Measurements from ENCODE around the gene LYRM2. TPM values are rescaled to one million over a fixed set of nuclear protein-coding genes. Genes with fewer than 3 reads are reported as not detected.

The LYRM2 gene
- total RNA-seq, 1 experiment from 2014 or later: 3.2 TPM

DNA sequence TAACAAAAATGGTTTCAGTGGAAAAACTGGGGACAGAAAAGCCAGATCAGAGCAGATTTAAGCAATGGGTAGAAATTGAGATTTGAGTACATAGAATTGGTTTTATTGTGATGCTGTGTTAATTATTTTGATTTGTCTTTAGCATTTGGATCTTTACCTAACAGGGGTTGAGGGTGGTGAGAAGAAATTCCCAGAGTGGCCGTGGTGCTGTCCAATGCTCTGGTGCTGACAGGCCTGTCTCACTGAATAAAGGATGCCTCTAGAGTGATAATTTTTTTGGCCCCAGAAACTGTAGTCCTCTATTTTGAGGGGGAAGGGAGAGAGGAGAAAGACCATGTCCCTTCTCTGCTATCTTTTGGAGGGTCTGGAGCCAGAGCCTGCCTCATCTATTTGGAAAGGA, 79.1 kb downstream of the LYRM2 start:
- DNase-seq (ENCODE audit: low spot score): no peak

- no peak for DNase-seq (ENCODE audit: low spot score)
Observed at GRCh38 chr6:89555806-89556205, 82.7 kb downstream of the LYRM2 start.

DNA sequence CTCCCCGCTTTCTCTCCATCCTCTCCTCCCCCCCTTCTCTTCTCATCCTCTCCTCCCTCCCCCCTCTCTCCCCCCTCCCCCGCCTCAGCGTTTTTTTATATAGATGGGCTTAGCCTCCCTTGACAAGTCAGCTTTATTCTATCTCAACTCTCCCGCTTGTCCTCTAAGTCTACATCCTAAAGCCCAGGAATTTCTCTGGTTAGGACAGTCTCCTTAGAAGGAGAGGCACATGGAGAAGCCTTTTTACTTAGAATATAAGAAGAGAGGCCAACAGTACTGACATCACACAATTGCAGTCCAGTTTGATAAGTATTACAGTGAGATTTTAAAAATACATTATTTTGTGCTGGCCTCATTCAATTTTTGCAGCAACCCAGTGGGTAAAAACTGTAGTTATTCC, 83.5 kb downstream of the LYRM2 start:
- no peak for DNase-seq (ENCODE audit: low spot score)

- no peak for DNase-seq (ENCODE audit: low spot score)
Observed at GRCh38 chr6:89554106-89554505, 84.4 kb downstream of the LYRM2 start.

DNA sequence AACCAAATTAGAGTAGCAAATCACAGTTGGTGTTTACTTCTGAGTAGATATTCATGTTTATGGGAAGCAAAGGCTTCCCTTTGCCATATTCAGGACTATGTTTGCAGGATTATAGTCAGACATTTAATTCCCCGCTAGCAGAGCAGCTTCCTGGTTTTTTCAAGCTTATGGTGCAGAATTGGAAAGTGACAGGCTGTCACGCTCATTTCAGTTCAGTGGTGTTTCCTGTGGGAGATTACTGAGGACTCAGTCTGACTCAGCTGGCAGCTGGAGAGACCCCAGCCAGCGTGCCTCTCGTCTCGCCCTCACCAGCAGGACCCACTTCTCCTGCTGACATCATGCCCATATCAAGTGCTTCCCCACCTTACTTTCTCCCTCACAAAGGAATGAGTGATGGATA, 85.1 kb downstream of the LYRM2 start:
- DNase-seq (ENCODE audit: low spot score): no peak

- no peak for DNase-seq (ENCODE audit: low spot score)
Observed at GRCh38 chr6:89547281-89547680, 91.3 kb downstream of the LYRM2 start.

- DNase-seq (ENCODE audit: low spot score): no peak
Observed at GRCh38 chr6:89542866-89543265, 95.7 kb downstream of the LYRM2 start.

GRCh38 chr6:89542081-89542857, 96.3 kb downstream of the LYRM2 start:
- DNase-seq (ENCODE audit: low spot score): no peak

DNA sequence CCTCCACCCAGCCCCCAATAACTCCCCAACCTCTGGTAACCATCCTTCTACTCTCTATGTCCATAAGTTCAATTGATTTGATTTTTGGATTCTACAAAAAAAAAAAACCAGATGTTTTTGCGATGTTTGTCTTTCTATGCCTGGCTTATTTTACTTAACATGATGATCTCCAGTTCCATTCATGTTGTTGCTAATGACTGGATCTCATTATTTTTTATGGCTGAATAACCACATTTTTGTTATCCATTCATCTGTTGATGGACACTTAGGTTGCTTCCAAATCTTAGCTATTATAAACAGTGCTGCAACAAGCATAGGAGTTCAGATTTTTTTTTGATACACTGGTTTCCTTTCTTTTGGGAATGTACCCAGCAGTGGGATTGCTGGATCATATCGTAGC, 98.8 kb downstream of the LYRM2 start:
- DNase-seq (ENCODE audit: low spot score): no peak

DNA sequence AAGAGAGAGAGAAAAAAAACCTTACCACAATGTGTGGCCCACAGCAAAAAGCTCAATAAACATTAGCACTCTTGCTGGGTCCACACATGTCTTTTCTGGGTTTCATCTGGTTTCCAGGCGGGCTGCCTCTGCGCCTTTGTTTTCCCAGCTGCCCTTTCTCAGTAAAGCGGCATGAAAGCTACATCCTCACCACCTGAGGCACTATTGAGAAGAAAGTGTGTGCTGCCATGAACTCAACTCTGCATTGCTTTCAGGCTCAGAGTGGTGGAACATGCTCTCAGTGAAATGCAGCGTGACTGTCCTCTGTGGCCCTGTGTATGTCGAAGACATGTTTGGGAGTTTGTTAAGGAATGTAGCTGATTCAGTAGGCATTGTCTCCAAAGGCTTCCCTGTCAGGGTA, 102.3 kb downstream of the LYRM2 start:
- DNase-seq (ENCODE audit: low spot score): no peak

DNA sequence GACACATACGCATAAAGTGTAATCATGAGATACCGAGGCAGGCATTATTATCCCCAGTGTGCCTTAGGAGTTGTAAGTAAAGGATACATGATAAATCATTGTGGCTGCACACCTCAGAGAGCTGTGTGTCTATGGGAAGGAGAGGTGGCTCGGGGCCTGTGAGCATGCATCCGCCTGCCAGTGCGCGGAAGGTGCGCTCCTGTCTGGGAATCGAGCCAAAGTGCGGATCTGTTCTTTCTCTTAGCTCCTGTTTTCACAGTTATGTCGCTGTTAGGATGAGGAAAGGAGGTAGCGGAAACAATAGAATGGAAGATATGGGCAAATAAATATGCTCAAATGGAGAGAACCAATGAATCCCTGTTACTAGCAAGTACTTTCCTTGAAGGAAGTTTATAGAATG, 107.6 kb downstream of the LYRM2 start:
- no peak for DNase-seq (ENCODE audit: low spot score)

DNA sequence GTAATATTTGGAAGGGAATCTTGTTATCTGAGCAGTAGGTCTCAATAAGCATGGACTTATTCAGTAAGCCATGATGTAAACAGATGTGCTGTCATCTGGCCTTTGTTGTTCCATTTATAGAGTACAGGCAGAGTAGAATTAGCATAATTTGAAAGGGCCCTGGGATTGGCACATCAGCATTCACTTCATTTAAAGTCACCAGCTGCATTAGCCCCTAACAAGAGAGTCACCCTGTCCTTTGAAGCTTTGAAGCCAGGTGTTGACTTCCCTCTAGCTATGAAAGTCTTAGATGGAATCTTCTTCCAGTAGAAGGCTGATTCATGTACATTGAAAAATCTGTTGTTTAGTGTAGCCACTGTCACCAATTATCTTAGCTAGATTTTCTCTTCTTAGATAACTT, 109.7 kb downstream of the LYRM2 start:
- no peak for DNase-seq (ENCODE audit: low spot score)

- DNase-seq (ENCODE audit: low spot score): no peak
Observed at GRCh38 chr6:89527634-89528033, 110.9 kb downstream of the LYRM2 start.

DNA sequence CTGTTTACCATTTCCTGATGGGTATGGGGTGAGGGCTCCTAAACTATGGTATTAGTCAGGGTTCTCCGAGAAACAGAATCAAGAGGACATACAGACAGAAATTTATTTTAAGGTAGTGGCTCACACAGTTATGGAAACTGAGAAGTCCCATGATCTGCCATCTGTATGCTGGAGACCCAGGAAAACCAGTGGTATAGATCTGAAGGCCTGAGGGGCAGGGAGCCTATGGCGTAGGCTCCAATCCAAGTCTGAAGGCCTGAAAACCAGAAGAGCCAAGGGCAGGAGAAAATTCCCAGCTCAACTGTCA, 112.0 kb downstream of the LYRM2 start:
- DNase-seq (ENCODE audit: low spot score): no peak

GRCh38 chr6:89525786-89526562, 112.6 kb downstream of the LYRM2 start:
- no peak for DNase-seq (ENCODE audit: low spot score)

- DNase-seq (ENCODE audit: low spot score): no peak
Observed at GRCh38 chr6:89522778-89523177, 115.8 kb downstream of the LYRM2 start.

GRCh38 chr6:89520736-89521135, 117.8 kb downstream of the LYRM2 start:
- no peak for DNase-seq (ENCODE audit: low spot score)

DNA sequence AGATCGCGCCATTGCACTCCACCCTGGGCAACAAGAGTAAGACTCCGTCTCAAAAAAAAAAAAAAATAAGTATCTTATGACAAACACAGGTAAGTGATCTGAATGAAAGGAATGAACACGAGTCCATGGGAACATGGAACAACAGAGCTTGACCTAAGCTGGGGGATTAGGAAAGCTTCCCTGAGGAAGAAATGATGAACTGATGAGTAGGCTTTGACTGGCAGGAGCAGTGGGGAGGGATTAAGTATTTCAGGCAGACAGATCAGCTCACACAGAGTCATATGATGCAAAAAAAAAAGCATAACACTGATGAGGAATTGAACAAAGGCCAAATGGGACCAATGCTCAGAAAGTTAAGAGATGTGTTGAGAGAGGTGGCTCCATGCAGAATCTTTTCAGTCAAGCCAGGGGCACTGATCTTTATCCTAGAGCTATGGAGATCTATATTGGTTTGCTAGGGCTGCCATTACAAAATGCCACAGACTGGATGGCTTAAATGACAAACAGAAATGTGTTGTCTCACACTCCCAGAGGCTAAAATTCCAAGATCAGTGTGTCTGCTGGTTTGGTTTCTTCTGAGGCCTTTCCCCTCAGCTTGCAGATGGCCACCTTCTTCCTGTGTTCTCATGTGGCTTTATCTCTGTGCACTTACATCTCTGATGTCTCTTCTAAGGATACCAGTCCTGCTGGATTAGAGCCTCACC, 120.0 kb downstream of the LYRM2 start:
- no peak for DNase-seq (ENCODE audit: low spot score)
